B cell (primary cell): ENCODE results near the gene PPP1R13B. TPM values are rescaled to one million over a fixed set of nuclear protein-coding genes. Genes with fewer than 3 reads are reported as not detected.

Experiments
- ATAC-seq: fragments of 200-7000 bp; cut with Tn5 transposase; one replicate; pipeline ENCODE4 v1.10.0; 2021; ENCODE audit warnings: low read depth, mild to moderate bottlenecking, moderate number of reproducible peaks, moderate library complexity
- CTCF ChIA-PET: fragments of 350-600 bp; sonication (Branson Sonifier 250); formaldehyde crosslinking; loops from one replicate; lab custom pipeline; 2021; ENCODE audit warnings: antibody characterized with exemption, inconsistent platforms; lab: Charles Lee
- POLR2A ChIA-PET: fragments of 350-600 bp; sonication (Branson Sonifier 250); formaldehyde crosslinking; loops from one replicate; lab custom pipeline; 2021; ENCODE audit warnings: antibody characterized with exemption; lab: Charles Lee
- DNase-seq: peaks from one replicate; pipeline ENCODE4 v3.0.0; 2013
- H2AFZ ChIP-seq: 2 replicates; pipeline ENCODE4 v1.6.1; 2012; ENCODE audit warnings: mild to moderate bottlenecking, low read depth, low read length; ENCODE audit not compliant: insufficient read depth, poor library complexity, severe bottlenecking
- H3K27ac ChIP-seq, 2 donors: 1 replicate in 1 of 2; 2 replicates in 1 of 2; pipeline ENCODE4 v1.5.1; 2012 to 2013; ENCODE audit warnings: low read length in 2 of 2, mild to moderate bottlenecking in 2 of 2, moderate library complexity in 1 of 2
- H3K27me3 ChIP-seq, 4 experiments: fragments of 200-600 bp in 1 of 4; sonication (generic) in 1 of 4; replicated peaks in 1 of 4; 1 replicate in 2 of 4; 2 replicates in 2 of 4; pipeline versions ENCODE4 v1.6.1 to v1.7.0; 2013 to 2016; ENCODE audit warnings: low read length in 3 of 4, mild to moderate bottlenecking in 2 of 4, mixed read lengths in 1 of 4, moderate library complexity in 1 of 4; ENCODE audit not compliant: insufficient read depth in 4 of 4, control insufficient read depth in 3 of 4; ENCODE audit errors: control extremely low read depth in 1 of 4
- H3K36me3 ChIP-seq, 2 experiments: replicated peaks in 1 of 2; 1 replicate in 1 of 2; 2 replicates in 1 of 2; pipeline versions ENCODE4 v1.6.1 to v1.7.1; 2013; ENCODE audit warnings: low read length in 1 of 2; ENCODE audit not compliant: insufficient read depth in 2 of 2, control insufficient read depth in 1 of 2; ENCODE audit errors: control extremely low read depth in 1 of 2, extremely low read depth in 1 of 2
- H3K4me1 ChIP-seq, 2 donors: fragments of 200-600 bp in 1 of 2; sonication (generic) in 1 of 2; 1 replicate in 1 of 2; 2 replicates in 1 of 2; pipeline versions ENCODE4 v1.5.1 to v1.6.1; 2013 to 2017; ENCODE audit warnings: low read length in 2 of 2; ENCODE audit not compliant: control insufficient read depth in 2 of 2, insufficient read depth in 2 of 2
- H3K4me2 ChIP-seq: replicated peaks from 2 replicates; pipeline ENCODE3; 2012; ENCODE audit warnings: mild to moderate bottlenecking, low read depth, low read length; ENCODE audit not compliant: poor library complexity, severe bottlenecking
- H3K4me3 ChIP-seq, 5 experiments: fragments of 200-600 bp in 1 of 5; sonication (generic) in 1 of 5; 1 replicate in 3 of 5; 2 replicates in 2 of 5; pipeline versions ENCODE4 v1.5.1 to v1.7.0; 2011 to 2016; ENCODE audit warnings: low read length in 4 of 5, mild to moderate bottlenecking in 4 of 5, low read depth in 2 of 5, control low read depth in 1 of 5, moderate library complexity in 1 of 5; ENCODE audit not compliant: insufficient read depth in 1 of 5; ENCODE audit errors: control extremely low read depth in 1 of 5, extremely low read depth in 1 of 5
- H3K79me2 ChIP-seq: fragments of 200-600 bp; sonication (generic); one replicate; pipeline ENCODE4 v1.6.0; 2016; ENCODE audit warnings: low read length; ENCODE audit not compliant: control insufficient read depth, insufficient read depth
- H3K9ac ChIP-seq: fragments of 200-600 bp; sonication (generic); 2 replicates; pipeline ENCODE4 v1.6.1; 2017; ENCODE audit warnings: mild to moderate bottlenecking, low read length, moderate library complexity
- H3K9me3 ChIP-seq, 3 donors: one replicate each; pipeline versions ENCODE4 v1.6.1 to v1.7.1; 2013; ENCODE audit warnings: low read length in 2 of 3; ENCODE audit not compliant: control insufficient read depth in 2 of 3, insufficient read depth in 1 of 3; ENCODE audit errors: control extremely low read depth in 1 of 3
- H4K20me1 ChIP-seq: 2 replicates; pipeline ENCODE4 v1.6.0; 2012; ENCODE audit warnings: mild to moderate bottlenecking, low read length; ENCODE audit not compliant: insufficient read depth, control insufficient read depth, poor library complexity, severe bottlenecking
- H3K27ac Mint-ChIP-seq: one replicate; pipeline ENCODE4 v1.8.0; 2021; ENCODE audit warnings: mixed read lengths
- H3K27me3 Mint-ChIP-seq: one replicate; pipeline ENCODE4 v1.8.0; 2021; ENCODE audit warnings: mixed read lengths
- H3K4me1 Mint-ChIP-seq: one replicate; pipeline ENCODE4 v1.8.0; 2021; ENCODE audit warnings: mixed read lengths
- H3K4me3 Mint-ChIP-seq: one replicate; pipeline ENCODE4 v1.8.0; 2021; ENCODE audit warnings: mixed read lengths
- H3K9me3 Mint-ChIP-seq: one replicate; pipeline ENCODE4 v1.8.0; 2022; ENCODE audit warnings: mixed read lengths; ENCODE audit not compliant: insufficient read depth
- CTCF ChIP-seq: fragments of 200-600 bp; IDR thresholded peaks from one replicate; pipeline ENCODE4 v1.8.0; 2022; ENCODE audit warnings: antibody characterized with exemption, mild to moderate bottlenecking
- EZH2 ChIP-seq: IDR thresholded peaks from 2 replicates; pipeline ENCODE4 v1.6.1; 2012; ENCODE audit warnings: borderline replicate concordance, low read depth, mild to moderate bottlenecking, moderate library complexity, low read length; ENCODE audit not compliant: insufficient read depth, poor library complexity, severe bottlenecking
- WGBS: methylation state at CpG from one replicate; pipeline ENCODE4 v1.1.5; 2013; ENCODE audit warnings: missing lambda C conversion rate; ENCODE audit not compliant: insufficient coverage; 5-methylcytosine and 5-hydroxymethylcytosine counted together
- intact Hi-C: fragments of 100-400 bp; cut with micrococcal nuclease; formaldehyde crosslinking; loops from one replicate; pipeline ENCODE4 v1.10.0; 2022
- polyA plus RNA-seq: library from polyadenylated mRNA; depleted of rRNA; stranded (reverse); fragments of >200 nt; gene quantifications from 2 replicates; pipeline ENCODE4 v1.2.3, GENCODE V29; 2012
- total RNA-seq, 2 donors: library from RNA; stranded (reverse); fragments of 120-200 nt in 1 of 2; gene quantifications; 1 replicate in 1 of 2; 2 replicates in 1 of 2; pipeline versions ENCODE4 v1.2.3 to v1.2.4, GENCODE V29; 2013 to 2022

PPP1R13B gene
- total and polyA plus RNA-seq, 2 donors (not counting 1 experiment from before 2014, with no cell fraction given): 10.1 to 27.7 TPM

DNA sequence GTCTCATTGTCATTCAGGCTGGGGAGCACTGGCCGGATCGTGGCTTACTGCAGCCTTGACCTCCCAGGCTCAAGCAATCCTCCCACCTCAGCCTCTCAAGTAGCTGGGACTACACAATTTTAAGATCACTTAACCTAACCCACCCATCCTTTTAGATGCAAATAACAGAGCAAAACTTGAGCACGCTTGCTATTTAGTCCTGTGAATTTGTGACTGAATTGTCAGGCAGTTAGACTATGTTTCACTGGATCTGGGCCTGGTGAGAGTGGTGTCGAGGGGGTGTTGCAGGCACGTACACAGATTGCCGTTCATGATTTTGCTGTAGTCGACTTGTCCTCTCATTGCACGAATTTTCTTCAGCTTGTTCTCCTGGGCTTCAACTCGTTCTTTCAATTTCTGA, 93.6 kb downstream of the PPP1R13B start:
- Mint-ChIP-seq H3K9me3 (no peaks in the 10 kb centered on the region), H3K4me3 (no peak overlapping the region), H3K27ac (no peak overlapping the region), H3K27me3 (no peaks in the 10 kb centered on the region), H3K4me1 (no peaks in the 10 kb centered on the region)
- no peak overlapping the region for H3K9ac ChIP-seq
- H3K9me3 ChIP-seq: no peaks in the 10 kb centered on the region
- POLR2A ChIA-PET: no interaction called here
- H2AFZ ChIP-seq: no peak overlapping the region
- H3K27ac ChIP-seq: no peak overlapping the region
- TF ChIP-seq EZH2: no peak
- TF ChIP-seq CTCF: no peak
- intact Hi-C loops: no loop called here
- H3K4me3 ChIP-seq: no peak overlapping the region
- CTCF ChIA-PET: no interaction called here
- no peak overlapping the region for H3K4me2 ChIP-seq
- no peaks in the 10 kb centered on the region for H4K20me1 ChIP-seq
- H3K4me1 ChIP-seq: no peaks in the 10 kb centered on the region
- peaks cover 0 to 8% of the 10 kb centered on the region in 2 experiments for H3K36me3 ChIP-seq
- H3K79me2 ChIP-seq: no peaks in the 10 kb centered on the region
- H3K27me3 ChIP-seq: no peaks in the 10 kb centered on the region
- no peak for ATAC-seq
- 90% methylated on average over 9 of the region's 9 CpGs for WGBS
- DNase-seq: no peak

DNA sequence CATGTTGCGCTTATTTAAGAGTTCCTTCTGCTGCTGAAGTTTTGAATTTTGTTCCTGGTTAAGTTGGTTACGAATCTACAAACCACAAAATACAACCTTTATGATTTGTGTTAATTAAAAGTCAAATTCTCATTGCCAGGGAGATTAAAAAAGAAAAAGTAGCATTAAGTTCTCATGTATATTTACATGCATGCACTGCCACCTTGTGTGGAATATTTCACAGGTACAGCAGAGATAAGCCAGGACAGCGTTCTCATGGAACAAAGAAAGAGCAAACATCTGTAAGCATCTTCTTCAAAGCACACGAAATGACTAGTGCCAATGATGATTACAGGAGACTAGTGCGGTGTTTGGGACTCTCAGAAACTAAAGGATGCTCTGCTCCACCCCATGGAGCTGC, 97.5 kb downstream of the PPP1R13B start:
- no peaks in the 10 kb centered on the region for H3K4me1 ChIP-seq
- no peak overlapping the region for H3K9ac ChIP-seq
- no peaks in the 10 kb centered on the region for H3K27me3 ChIP-seq
- whole genome bisulfite sequencing: 75% methylated on average over 3 of the region's 5 CpGs
- ChIA-PET POLR2A (no interaction called here), CTCF (no interaction called here)
- no peak overlapping the region for H3K27ac ChIP-seq
- no peaks in the 10 kb centered on the region for H3K9me3 Mint-ChIP-seq
- H3K4me3 Mint-ChIP-seq: no peak overlapping the region
- no peaks in the 10 kb centered on the region for H3K27me3 Mint-ChIP-seq
- no peak for DNase-seq
- H3K79me2 ChIP-seq: no peaks in the 10 kb centered on the region
- no peak for TF ChIP-seq EZH2
- TF ChIP-seq CTCF: no peak
- H3K36me3 ChIP-seq: peaks cover 0 to 8% of the 10 kb centered on the region in 2 experiments
- no peak for ATAC-seq
- H3K4me1 Mint-ChIP-seq: no peaks in the 10 kb centered on the region
- H3K27ac Mint-ChIP-seq: no peak overlapping the region
- intact Hi-C loops: no loop called here
- H3K9me3 ChIP-seq: no peaks in the 10 kb centered on the region
- H2AFZ ChIP-seq: no peak overlapping the region
- no peaks in the 10 kb centered on the region for H4K20me1 ChIP-seq
- H3K4me2 ChIP-seq: no peak overlapping the region
- H3K4me3 ChIP-seq: no peak overlapping the region
